K562 (cell line): ENCODE results near the gene CPLANE2. TPM values are rescaled to one million over a fixed set of nuclear protein-coding genes. Genes with fewer than 3 reads are reported as not detected.
A peak's percentile ranks its signal among the peaks of the same experiment; 100 is the strongest.

Experiments used
- BRF1 ChIP-seq: IDR thresholded peaks from 3 replicates; pipeline ENCODE4 v1.6.1; 2011; ENCODE audit warnings: borderline replicate concordance, mild to moderate bottlenecking; ENCODE audit not compliant: insufficient read length; ENCODE audit errors: extremely low read depth
- CREB3 ChIP-seq: fragments of 450-650 bp; conservative IDR thresholded peaks from 2 replicates; pipeline ENCODE4 v1.6.1; 2016; ENCODE audit warnings: missing genetic modification characterization, low read depth, mild to moderate bottlenecking, missing compliant biosample characterization, moderate library complexity
- DMBX1 ChIP-seq: fragments of 250-450 bp; sonication (Bioruptor Pico); IDR thresholded peaks from 2 replicates; pipeline ENCODE4 v1.8.0; 2022; ENCODE audit warnings: inconsistent platforms, mild to moderate bottlenecking, moderate library complexity, borderline replicate concordance
- GTF2A2 ChIP-seq: IDR thresholded peaks from 2 replicates; pipeline ENCODE4 v1.6.1; 2016; ENCODE audit warnings: mild to moderate bottlenecking, missing genetic modification characterization, missing compliant biosample characterization
- HINFP ChIP-seq: fragments of 450-650 bp; conservative IDR thresholded peaks from 2 replicates; pipeline ENCODE4 v1.6.1; 2016; ENCODE audit warnings: missing genetic modification characterization, low read depth, mild to moderate bottlenecking, control low read depth, missing compliant biosample characterization
- HIVEP1 ChIP-seq: fragments of 250-450 bp; sonication (Bioruptor Pico); IDR thresholded peaks from 2 replicates; pipeline ENCODE4 v1.4.0; 2020; ENCODE audit warnings: mild to moderate bottlenecking
- NR2C1 ChIP-seq, 2 experiments: fragments of 450-650 bp; IDR thresholded peaks; 2 replicates each; pipeline ENCODE4 v1.6.1; 2017; ENCODE audit warnings: mild to moderate bottlenecking in 2 of 2, antibody characterized with exemption in 1 of 2, inconsistent platforms in 1 of 2, missing compliant biosample characterization in 1 of 2, missing genetic modification characterization in 1 of 2
- NR2C2 ChIP-seq, 2 experiments: fragments of 200-800 bp in 1 of 2; sonication (Bioruptor generic) in 1 of 2; sonication (generic) in 1 of 2; formaldehyde crosslinking in 1 of 2; IDR thresholded peaks; 2 replicates each; pipeline versions ENCODE4 v1.6.1 to v1.8.0; 2016 to 2022; ENCODE audit warnings: mild to moderate bottlenecking in 1 of 2, missing compliant biosample characterization in 1 of 2, missing genetic modification characterization in 1 of 2, missing genetic modification reagents in 1 of 2
- POLR2AphosphoS2 ChIP-seq: IDR thresholded peaks from 2 replicates; pipeline ENCODE4 v1.6.1; 2012; ENCODE audit warnings: low read length, improper control_type of control experiment
- POLR2AphosphoS5 ChIP-seq: IDR thresholded peaks from 2 replicates; pipeline ENCODE4 v1.6.1; 2011; ENCODE audit warnings: mild to moderate bottlenecking, low read depth, low read length, moderate library complexity; ENCODE audit not compliant: control insufficient read depth, insufficient read depth
- RBM15 ChIP-seq: fragments of 200-400 bp; formaldehyde crosslinking; IDR thresholded peaks from 2 replicates; pipeline ENCODE4 v1.6.1; 2018; ENCODE audit warnings: mild to moderate bottlenecking, low read length, moderate library complexity; ENCODE audit not compliant: insufficient read depth
- RBM17 ChIP-seq: fragments of 200-400 bp; formaldehyde crosslinking; IDR thresholded peaks from 2 replicates; pipeline ENCODE4 v1.6.1; 2017; ENCODE audit warnings: low read depth, mild to moderate bottlenecking, low read length, borderline replicate concordance
- SAFB ChIP-seq: fragments of 200-400 bp; formaldehyde crosslinking; IDR thresholded peaks from 2 replicates; pipeline ENCODE4 v1.6.1; 2017; ENCODE audit warnings: low read depth, low read length, borderline replicate concordance
- SMARCC2 ChIP-seq: fragments of 450-650 bp; IDR thresholded peaks from 2 replicates; pipeline ENCODE4 v1.6.1; 2017; ENCODE audit warnings: antibody characterized with exemption, moderate library complexity, mild to moderate bottlenecking, low read depth
- SOX6 ChIP-seq: fragments of 450-650 bp; IDR thresholded peaks from 2 replicates; pipeline ENCODE4 v1.6.1; 2014; ENCODE audit warnings: mild to moderate bottlenecking
- TEAD1 ChIP-seq, 2 experiments: fragments of 450-650 bp in 1 of 2; sonication (generic) in 1 of 2; formaldehyde crosslinking; IDR thresholded peaks; 2 replicates each; pipeline versions ENCODE4 v1.4.0 to v1.8.0; 2020 to 2022; ENCODE audit warnings: mild to moderate bottlenecking in 2 of 2, missing genetic modification reagents in 1 of 2
- ZNF263 ChIP-seq: sonication (generic); formaldehyde crosslinking; IDR thresholded peaks from 2 replicates; pipeline ENCODE4 v1.8.0; 2022; ENCODE audit warnings: mild to moderate bottlenecking, missing genetic modification reagents, borderline replicate concordance
- ZNF282 ChIP-seq: sonication (generic); formaldehyde crosslinking; IDR thresholded peaks from 2 replicates; pipeline ENCODE4 v1.8.1; 2023; ENCODE audit warnings: missing genetic modification reagents
- ZNF384 ChIP-seq: IDR thresholded peaks from 2 replicates; pipeline ENCODE4 v1.6.1; 2012; ENCODE audit warnings: low read depth, low read length, improper control_type of control experiment
- polyA plus RNA-seq, 8 experiments: library from polyadenylated mRNA; depleted of rRNA in 4 of 8; stranded (reverse) in 5 of 8; unstranded in 3 of 8; fragments of >200 nt; fragmentation: Nextera tagmentation in 2 of 8; fragmentation: Illumina TruSeq in 1 of 8; extraction: Ambion mirVana in 2 of 8; extraction: Trizol in 1 of 8; gene quantifications; 2 replicates each; pipeline versions ENCODE4 v1.2.1 to v1.2.3, GENCODE V29; 2011 to 2014; ENCODE audit warnings: inconsistent platforms in 1 of 8, missing spikeins in 1 of 8
- total RNA-seq, 7 experiments: library from RNA; depleted of rRNA in 6 of 7; stranded (reverse); fragments of >200 nt in 6 of 7; fragmentation: Illumina TruSeq in 2 of 7; extraction: Trizol in 2 of 7; gene quantifications; 2 replicates each; pipeline versions ENCODE4 v1.2.1 to v1.2.3, GENCODE V29; 2011 to 2021; ENCODE audit warnings: low replicate concordance in 1 of 7
- TF ChIP-seq, protein P1 (sequence below): fragments of 250-450 bp; sonication (Bioruptor Pico); IDR thresholded peaks from 2 replicates; pipeline ENCODE4 v1.8.0; 2022; ENCODE audit warnings: moderate library complexity, mild to moderate bottlenecking, inconsistent platforms
- TF ChIP-seq, protein P2 (sequence below): sonication (generic); formaldehyde crosslinking; IDR thresholded peaks from 2 replicates; pipeline ENCODE4 v1.9.0; 2022; ENCODE audit warnings: mild to moderate bottlenecking, missing genetic modification reagents
- TF ChIP-seq, protein P3 (sequence below), 2 experiments: fragments of 450-650 bp in 1 of 2; sonication (generic) in 1 of 2; formaldehyde crosslinking; conservative IDR thresholded peaks; 2 replicates each; pipeline versions ENCODE4 v1.4.0 to v1.8.1; 2020 to 2022; ENCODE audit warnings: mild to moderate bottlenecking in 1 of 2, missing genetic modification reagents in 1 of 2

The CPLANE2 gene
- total and polyA plus RNA-seq, 9 of the 15 experiments (the other 6 are each of a cell fraction or from before 2014, with no cell fraction given): 0.17 to 20.9 (median 8.1) TPM

GRCh38 chr1:16248007-16248436 lies 11.0 kb upstream of the CPLANE2 start (continued):
- TF ChIP-seq, protein P1, sequence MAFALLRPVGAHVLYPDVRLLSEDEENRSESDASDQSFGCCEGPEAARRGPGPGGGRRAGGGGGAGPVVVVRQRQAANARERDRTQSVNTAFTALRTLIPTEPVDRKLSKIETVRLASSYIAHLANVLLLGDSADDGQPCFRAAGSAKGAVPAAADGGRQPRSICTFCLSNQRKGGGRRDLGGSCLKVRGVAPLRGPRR (CRISPR knock-in tag): peak; percentile 61; the same call in 1 of the 2 replicates
- peak; percentile 73; the same call in 1 of the 2 replicates for TF ChIP-seq GTF2A2 (tag)
- TF ChIP-seq SMARCC2: no peak
- TF ChIP-seq ZNF282 (CRISPR knock-in tag): no peak
- TF ChIP-seq, protein P2, sequence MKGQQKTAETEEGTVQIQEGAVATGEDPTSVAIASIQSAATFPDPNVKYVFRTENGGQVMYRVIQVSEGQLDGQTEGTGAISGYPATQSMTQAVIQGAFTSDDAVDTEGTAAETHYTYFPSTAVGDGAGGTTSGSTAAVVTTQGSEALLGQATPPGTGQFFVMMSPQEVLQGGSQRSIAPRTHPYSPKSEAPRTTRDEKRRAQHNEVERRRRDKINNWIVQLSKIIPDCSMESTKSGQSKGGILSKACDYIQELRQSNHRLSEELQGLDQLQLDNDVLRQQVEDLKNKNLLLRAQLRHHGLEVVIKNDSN: no peak
- TF ChIP-seq RBM15: no peak
- TF ChIP-seq POLR2AphosphoS2: no peak
- no peak for TF ChIP-seq ZNF263 (CRISPR knock-in tag)
- no peak for TF ChIP-seq SAFB
- TF ChIP-seq DMBX1: peak; percentile 52; the same call in 1 of the 2 replicates
- 0 out of 2 replicates have a peak, but pooled peaks have one; percentile 30 for TF ChIP-seq CREB3 (tag)
- no peak for TF ChIP-seq SOX6
- TF ChIP-seq ZNF384: no peak
- TF ChIP-seq NR2C2 (CRISPR knock-in tag; IDR thresholded peaks at IDR 0.05): no peak
- TF ChIP-seq NR2C2 (tag; IDR thresholded peaks at IDR 0.05): peak; percentile 71
- no peak for TF ChIP-seq HINFP
- no peak for TF ChIP-seq TEAD1 (CRISPR knock-in tag; IDR thresholded peaks at IDR 0.05)
- no peak for TF ChIP-seq NR2C1 (IDR thresholded peaks at IDR 0.05)
- peak; percentile 59 for TF ChIP-seq NR2C1 (tag; IDR thresholded peaks at IDR 0.05)
- TF ChIP-seq BRF1: no peak
- TF ChIP-seq POLR2AphosphoS5: no peak
- TF ChIP-seq, protein P3, sequence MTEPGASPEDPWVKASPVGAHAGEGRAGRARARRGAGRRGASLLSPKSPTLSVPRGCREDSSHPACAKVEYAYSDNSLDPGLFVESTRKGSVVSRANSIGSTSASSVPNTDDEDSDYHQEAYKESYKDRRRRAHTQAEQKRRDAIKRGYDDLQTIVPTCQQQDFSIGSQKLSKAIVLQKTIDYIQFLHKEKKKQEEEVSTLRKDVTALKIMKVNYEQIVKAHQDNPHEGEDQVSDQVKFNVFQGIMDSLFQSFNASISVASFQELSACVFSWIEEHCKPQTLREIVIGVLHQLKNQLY (CRISPR knock-in tag; conservative IDR thresholded peaks at IDR 0.05): peak in 1 of 2 experiments; percentile 81; a peak in 1 of 4 replicates
- TF ChIP-seq HIVEP1 (CRISPR knock-in tag): no peak
- TF ChIP-seq RBM17: no peak
